AG08396 (cell line): ENCODE results near the gene GALNT5.
"Not testable (repeated sequence)": the region's sequence is repeated elsewhere in the genome, so short reads cannot be mapped to it uniquely, and the experiment has no call there.

Source experiments
- DNase-seq: peaks from one replicate; pipeline ENCODE4 v3.0.0; 2012; ENCODE audit warnings: low spot score, mixed read lengths

Gene GALNT5

GRCh38 chr2:157246765-157247407, 10.6 kb upstream of the GALNT5 start:
- peak; percentile 20 for DNase-seq

DNA sequence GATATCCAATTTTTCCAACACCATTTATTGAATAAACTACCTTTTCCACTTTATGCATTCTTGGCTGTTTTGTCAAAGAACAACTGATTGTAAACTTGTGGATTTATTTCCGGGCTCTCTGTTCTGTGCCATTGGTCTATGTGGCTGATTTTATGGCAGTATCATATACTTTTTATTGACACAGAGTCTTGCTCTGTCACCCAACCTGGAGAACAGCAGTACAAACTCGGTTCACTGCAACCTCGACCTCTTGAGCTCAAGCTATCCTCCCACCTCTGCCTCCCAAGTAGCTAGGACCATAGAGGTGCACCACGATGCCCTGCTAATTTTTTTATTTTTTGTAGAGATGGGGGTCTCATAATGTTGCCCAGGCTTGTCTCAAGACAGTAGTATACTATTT, 6.7 kb upstream of the GALNT5 start:
- DNase-seq, result no peak

DNA sequence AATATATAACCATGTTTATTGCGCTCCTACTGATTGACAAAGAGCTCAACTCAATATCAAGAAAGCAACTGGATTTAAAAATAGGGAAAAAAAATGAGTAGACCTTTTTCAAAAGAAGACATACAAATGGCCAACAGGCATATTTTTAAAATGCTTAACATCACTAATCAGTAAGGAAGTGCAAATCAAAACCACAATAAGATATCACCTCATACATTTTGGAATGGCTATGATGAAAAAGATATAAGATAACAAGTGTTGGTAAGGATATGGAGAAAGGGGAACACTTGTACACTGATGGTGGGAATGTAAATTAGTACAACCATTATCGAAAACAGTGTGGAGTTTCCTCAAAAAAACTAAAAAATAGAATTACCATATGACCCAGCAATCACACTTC, 5.6 kb upstream of the GALNT5 start:
- no peak for DNase-seq

- no peak for DNase-seq
These were observed 5.0 kb upstream of the GALNT5 start for GRCh38 chr2:157252529-157252928.

DNA sequence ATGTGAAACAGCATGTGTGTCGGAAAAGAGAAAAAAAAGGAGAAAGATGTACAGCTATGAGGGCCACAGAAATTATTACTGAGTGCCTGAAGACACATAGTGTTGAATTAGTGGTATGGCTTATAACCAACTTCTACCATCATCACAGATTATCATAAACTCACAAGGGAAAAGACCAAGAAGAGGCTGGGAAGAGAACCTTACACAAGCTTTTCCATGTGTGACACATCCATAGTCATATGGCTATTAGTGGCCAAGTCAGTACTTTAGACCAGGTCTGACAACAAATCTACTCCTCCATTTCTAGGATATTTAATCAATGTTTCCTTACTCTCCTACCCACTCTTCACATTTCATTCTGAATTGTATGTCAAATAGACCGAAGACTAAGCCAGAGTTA, 3.5 kb upstream of the GALNT5 start:
- DNase-seq, result no peak

GRCh38 chr2:157255746-157256145, 1.8 kb upstream of the GALNT5 start:
- DNase-seq, result no peak

DNA sequence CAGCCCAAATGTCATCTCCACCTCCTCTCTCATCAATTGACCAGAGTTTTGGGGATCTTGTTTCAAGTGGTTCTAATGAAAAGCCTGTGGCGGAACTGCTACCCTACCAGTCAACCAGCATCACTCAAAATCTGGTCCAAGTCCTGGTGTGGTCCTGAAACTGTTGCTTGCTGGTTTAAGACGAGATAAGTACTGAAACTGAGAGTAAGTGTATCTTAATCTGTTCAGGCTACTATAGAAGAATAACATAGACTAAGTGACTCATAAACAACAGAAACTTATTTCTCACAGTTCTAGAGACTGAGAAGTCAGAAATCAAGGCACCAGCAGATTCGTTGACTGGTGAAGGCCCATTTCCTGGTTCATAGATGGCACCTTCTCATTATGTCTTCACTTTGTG, 879 bp upstream of the GALNT5 start:
- DNase-seq, result no peak

DNA sequence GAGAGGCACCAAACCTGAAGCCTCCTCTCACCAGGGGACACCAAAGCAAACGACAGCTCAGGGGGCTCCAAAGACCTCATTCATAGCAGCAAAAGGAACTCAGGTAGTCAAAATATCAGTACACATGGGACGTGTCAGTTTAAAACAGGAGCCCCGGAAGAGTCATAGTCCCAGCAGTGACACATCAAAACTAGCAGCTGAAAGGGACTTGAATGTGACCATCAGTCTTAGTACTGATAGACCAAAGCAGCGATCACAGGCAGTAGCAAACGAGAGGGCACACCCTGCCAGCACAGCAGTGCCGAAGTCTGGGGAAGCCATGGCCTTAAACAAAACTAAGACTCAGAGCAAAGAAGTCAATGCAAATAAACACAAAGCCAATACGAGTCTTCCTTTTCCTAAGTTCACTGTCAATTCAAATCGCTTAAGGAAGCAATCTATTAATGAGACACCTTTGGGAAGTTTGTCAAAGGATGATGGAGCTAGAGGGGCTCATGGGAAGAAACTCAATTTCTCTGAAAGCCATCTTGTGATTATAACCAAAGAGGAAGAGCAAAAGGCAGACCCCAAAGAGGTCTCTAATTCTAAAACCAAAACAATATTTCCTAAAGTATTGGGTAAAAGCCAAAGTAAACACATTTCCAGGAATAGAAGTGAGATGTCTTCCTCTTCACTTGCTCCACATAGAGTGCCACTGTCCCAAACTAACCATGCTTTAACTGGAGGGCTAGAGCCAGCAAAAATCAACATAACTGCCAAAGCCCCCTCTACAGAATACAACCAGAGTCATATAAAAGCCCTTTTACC, 1.2 kb downstream of the GALNT5 start:
- no peak for DNase-seq

DNA sequence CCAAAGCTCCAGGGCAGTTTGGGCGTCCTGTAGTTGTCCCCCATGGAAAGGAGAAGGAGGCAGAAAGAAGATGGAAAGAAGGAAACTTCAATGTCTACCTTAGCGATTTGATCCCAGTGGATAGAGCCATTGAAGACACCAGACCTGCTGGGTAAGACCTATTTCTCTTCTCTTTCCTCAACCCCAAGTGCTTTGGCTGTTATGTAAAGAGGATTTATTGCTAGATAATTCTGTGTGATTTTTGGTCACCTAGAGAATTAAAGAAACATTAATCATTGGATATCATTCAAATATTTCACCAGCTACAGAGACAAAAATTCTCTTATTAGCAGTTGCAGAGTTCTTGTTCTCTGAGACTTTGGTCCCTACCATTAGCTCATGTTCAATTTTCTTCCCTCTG, 1.9 kb downstream of the GALNT5 start:
- DNase-seq, result no peak

GRCh38 chr2:157259960-157260359, 2.5 kb downstream of the GALNT5 start:
- no peak for DNase-seq

GRCh38 chr2:157260533-157261198, 3.2 kb downstream of the GALNT5 start:
- DNase-seq, result no peak

DNA sequence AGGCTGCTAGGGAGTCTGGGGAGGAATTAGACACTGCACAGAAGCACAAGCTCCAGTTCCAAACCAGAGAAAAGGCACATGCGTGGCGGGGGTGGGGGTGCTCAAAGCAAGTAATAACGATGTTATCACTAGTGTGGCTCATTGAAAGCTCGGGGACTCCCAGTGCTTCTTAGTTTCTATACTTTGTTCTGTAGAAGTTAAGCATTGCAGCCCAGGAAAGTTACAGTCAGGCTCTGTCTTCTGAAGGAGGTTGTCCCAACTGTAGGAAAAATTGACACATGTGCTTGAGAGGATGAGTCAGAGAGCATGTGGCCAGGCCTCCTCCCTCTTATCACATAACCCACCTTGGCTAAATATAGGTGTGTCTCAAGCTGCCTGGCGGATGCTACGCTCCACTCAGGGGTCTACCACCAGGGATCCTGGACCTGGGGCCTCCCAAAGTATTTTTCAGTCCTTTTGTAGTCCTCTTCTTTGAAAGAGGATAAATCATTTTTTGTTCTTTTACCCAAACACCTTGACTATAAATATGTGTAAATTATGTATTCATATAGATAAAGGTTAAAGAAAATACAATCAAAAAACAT, 3.8 kb downstream of the GALNT5 start:
- peak; percentile 44 for DNase-seq

DNA sequence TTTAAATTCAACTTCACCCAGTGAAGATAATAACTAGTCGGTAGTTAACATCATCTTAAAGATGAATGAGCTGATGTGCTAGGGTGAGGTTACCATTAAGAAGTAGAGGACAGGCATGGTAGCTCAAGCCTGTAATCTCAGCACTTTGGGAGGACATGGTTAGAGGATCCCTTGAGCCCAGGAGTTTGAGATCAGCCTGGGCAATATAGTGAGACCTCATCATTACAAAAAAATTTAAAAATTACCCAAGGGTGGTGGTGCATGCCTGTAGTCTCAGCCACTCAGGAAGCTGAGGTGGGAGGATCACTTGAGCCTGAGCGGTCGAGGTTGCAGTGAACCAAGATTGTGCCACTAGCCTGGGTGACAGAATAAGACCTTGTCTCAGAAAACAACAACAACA, 4.7 kb downstream of the GALNT5 start:
- no peak for DNase-seq

DNA sequence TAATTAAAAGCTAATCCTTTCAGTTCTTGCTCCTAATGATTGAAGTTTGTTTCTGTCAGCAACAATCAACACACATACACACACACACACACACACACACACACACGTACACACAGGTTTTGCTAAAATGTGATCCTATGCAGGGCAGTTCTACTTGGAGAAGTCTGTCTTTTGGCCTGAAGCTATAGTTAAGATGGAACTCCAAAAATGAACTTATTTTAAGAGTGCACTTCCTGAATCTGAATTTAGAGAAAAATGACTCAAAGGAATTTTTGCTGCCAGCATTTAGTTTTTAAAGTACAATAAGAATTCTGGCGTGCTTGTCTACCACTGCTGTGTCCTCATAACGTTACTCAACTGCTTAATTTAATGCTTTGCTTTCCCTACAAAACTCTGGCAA, 6.6 kb downstream of the GALNT5 start:
- no peak for DNase-seq

DNA sequence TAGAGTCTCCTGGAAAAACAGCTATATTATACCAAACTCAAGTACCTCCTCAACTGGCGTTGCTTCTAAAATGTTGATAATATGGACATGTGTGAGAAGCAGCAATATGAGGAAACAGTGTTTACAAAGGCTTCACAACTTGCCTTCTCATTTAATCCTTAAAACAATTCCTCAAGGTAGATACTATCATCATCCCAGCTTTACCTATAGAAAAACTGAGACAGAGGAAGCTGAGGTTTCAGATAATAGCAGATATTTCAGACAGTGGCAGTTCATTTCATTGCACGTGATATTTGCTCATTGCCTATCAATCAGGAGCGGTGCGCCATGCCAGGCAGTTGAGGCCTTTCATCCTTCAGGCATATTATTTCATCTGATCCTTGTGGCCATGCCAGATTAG, 8.3 kb downstream of the GALNT5 start:
- no peak for DNase-seq

- no peak for DNase-seq
These were observed 10.0 kb downstream of the GALNT5 start for GRCh38 chr2:157267476-157267875.

DNA sequence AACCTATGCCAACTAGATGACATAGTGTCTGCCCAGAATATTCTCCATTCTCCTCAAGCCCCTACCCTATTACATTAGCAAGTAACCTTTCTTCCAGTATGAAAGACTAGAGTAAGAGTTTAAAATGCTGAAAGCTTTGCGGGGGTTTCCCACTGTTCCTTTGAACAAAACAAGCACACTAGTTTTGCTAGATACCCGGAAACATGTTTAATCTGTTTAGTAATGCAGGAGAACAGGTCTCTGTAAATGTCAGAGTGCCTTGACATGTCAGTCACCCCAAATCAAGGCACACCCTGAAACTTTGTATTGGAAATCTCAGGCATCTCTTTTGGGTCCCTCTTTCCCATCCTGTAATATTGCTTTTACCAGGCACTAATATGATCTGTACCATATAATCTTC, 11.6 kb downstream of the GALNT5 start:
- DNase-seq, result no peak

DNA sequence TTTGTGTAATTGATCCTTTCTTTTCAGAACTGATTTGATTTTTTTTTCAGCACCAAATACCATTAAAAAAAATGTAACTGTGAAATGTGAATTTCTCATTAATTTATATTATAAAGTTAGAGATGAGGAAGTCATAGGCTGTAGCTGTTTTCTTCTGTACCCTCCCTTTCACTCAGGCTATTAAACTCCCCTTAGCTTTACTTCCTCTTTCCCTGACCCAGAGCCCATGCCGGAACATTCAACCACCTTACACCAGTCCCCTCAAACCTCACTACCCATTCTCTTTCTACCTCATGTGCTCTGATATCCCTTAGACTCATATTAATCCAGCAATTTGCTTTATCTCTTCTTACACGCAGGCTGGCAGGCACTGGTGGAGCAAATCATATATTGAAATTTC, 12.4 kb downstream of the GALNT5 start:
- DNase-seq, result no peak

GRCh38 chr2:157271590-157272203, 14.2 kb downstream of the GALNT5 start:
- DNase-seq, result no peak

- not testable (repeated sequence) for DNase-seq
These were observed 21.8 kb downstream of the GALNT5 start for GRCh38 chr2:157279311-157279710.

DNA sequence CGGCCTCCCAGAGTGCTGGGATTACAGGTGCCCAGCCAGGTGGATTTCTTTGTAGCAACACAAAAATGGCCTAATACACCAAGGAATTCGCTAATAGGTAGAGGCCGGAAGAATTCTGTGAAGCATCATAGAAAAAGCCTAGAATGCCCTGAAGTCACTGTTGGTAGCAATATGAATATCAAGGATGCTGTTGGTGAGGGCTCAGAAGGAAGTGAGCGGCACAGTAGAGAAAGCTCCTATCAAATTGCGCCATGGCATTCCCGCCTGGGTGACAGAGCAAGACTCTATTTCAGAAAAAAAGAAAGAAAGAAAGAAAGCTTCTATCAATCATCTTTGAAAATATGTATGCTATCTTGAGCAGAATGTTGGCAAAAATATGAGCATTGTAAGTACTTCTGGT, 23.8 kb downstream of the GALNT5 start:
- no peak for DNase-seq

- DNase-seq, result no peak
These were observed 26.0 kb downstream of the GALNT5 start for GRCh38 chr2:157283468-157283867.
